ENCODE data around the gene ISM1.

ISM1 gene

DNA sequence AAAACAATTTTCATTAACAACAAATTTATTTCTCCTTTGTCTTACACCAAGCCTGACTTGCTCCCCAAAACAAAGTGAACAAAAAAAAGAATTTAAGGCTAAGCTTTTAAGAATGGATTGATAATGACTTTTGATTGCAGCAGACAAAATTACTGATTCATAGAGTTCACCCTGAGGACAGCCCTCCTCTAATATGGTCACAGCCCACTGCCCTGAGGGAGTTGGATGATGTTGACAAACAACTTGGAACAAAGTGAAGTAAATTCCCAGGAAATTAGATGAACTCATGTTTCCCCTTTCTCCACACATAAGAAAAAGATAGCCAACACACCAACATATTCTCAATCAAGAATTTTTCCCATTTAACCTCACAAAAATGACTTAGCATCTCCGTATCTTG lies 7.7 kb upstream of the ISM1 start:
- no peak for DNase-seq
- Histone ChIP-seq H3K27ac (ENCODE audit: low read length) (peak overlapping the region; percentile 19; the same call in 1 of the 2 replicates), H3K9me3 (ENCODE audit: insufficient read depth, low read length, severe bottlenecking) (no peaks in the 10 kb centered on the region), H3K4me3 (ENCODE audit: low read depth in 1 of 2, low read length in 2 of 2) (no peak overlapping the region), H3K9ac (ENCODE audit: low read depth, low read length) (no peak overlapping the region), H3K79me2 (ENCODE audit: insufficient read depth, low read length) (no peaks in the 10 kb centered on the region), H3K27me3 (ENCODE audit: insufficient read depth, low read length, poor library complexity) (no peaks in the 10 kb centered on the region), H2AFZ (ENCODE audit: low read depth, low read length) (no peak overlapping the region), H4K20me1 (ENCODE audit: insufficient read depth, low read length) (no peaks in the 10 kb centered on the region), H3K4me1 (ENCODE audit: insufficient read depth, low read length) (peaks cover 43% of the 10 kb centered on the region), H3K4me2 (ENCODE audit: insufficient read depth, low read length) (no peak overlapping the region), H3K36me3 (ENCODE audit: insufficient read depth, low read length) (no peaks in the 10 kb centered on the region)
- TF ChIP-seq EZH2 (IDR thresholded peaks at IDR 0.05; ENCODE audit: borderline replicate concordance, low read depth, low read length, severe bottlenecking): no peak
- no peak for TF ChIP-seq CTCF (IDR thresholded peaks at IDR 0.05; ENCODE audit: borderline replicate concordance, extremely low read depth, low read length, poor library complexity, severe bottlenecking)
- no peak for ATAC-seq (ENCODE audit: insufficient read depth, low read depth)

DNA sequence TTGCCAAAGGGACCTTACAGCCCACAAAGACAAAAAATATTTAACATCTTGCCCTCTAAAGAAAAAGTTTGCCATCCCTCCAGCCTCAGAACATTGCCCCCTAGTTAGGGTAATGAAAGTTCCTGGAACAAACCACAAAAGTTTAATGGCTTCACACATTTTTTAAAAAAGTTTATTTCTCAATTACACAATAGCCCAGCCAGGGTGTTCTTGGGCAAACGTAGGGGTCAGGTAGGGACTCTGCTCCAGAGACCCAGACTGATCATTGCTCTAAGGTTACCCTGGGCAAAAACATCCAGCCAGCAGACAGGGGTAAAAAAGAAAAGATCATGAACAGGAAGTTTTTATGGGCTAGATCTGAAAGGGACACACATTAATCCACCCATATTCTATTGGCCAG lies 4.5 kb upstream of the ISM1 start:
- Histone ChIP-seq H3K36me3 (ENCODE audit: insufficient read depth, low read length) (no peaks in the 10 kb centered on the region; the same call in 1 of the 2 replicates), H3K9me3 (ENCODE audit: insufficient read depth, low read length, severe bottlenecking) (no peaks in the 10 kb centered on the region), H3K27me3 (ENCODE audit: insufficient read depth, low read length, poor library complexity) (no peaks in the 10 kb centered on the region), H3K27ac (ENCODE audit: low read length) (no peak overlapping the region), H3K4me1 (ENCODE audit: insufficient read depth, low read length) (peaks cover 56% of the 10 kb centered on the region), H3K4me2 (ENCODE audit: insufficient read depth, low read length) (no peak overlapping the region), H4K20me1 (ENCODE audit: insufficient read depth, low read length) (no peaks in the 10 kb centered on the region), H3K79me2 (ENCODE audit: insufficient read depth, low read length) (no peaks in the 10 kb centered on the region), H3K4me3 (ENCODE audit: low read depth in 1 of 2, low read length in 2 of 2) (no peak overlapping the region), H3K9ac (ENCODE audit: low read depth, low read length) (no peak overlapping the region), H2AFZ (ENCODE audit: low read depth, low read length) (no peak overlapping the region)
- TF ChIP-seq EZH2 (IDR thresholded peaks at IDR 0.05; ENCODE audit: borderline replicate concordance, low read depth, low read length, severe bottlenecking): no peak
- no peak for TF ChIP-seq CTCF (IDR thresholded peaks at IDR 0.05; ENCODE audit: borderline replicate concordance, extremely low read depth, low read length, poor library complexity, severe bottlenecking)
- no peak for ATAC-seq (ENCODE audit: insufficient read depth, low read depth)
- DNase-seq: no peak

- Histone ChIP-seq H3K27me3 (ENCODE audit: insufficient read depth, low read length, poor library complexity) (no peaks in the 10 kb centered on the region), H3K36me3 (ENCODE audit: insufficient read depth, low read length) (no peaks in the 10 kb centered on the region; the same call in 1 of the 2 replicates), H3K79me2 (ENCODE audit: insufficient read depth, low read length) (peaks cover 17% of the 10 kb centered on the region), H2AFZ (ENCODE audit: low read depth, low read length) (no peak overlapping the region), H3K9ac (ENCODE audit: low read depth, low read length) (no peak overlapping the region), H3K4me2 (ENCODE audit: insufficient read depth, low read length) (peak overlapping the region; percentile 89), H4K20me1 (ENCODE audit: insufficient read depth, low read length) (no peaks in the 10 kb centered on the region), H3K9me3 (ENCODE audit: insufficient read depth, low read length, severe bottlenecking) (no peaks in the 10 kb centered on the region), H3K4me1 (ENCODE audit: insufficient read depth, low read length) (peaks cover 48% of the 10 kb centered on the region), H3K27ac (ENCODE audit: low read length) (no peak overlapping the region), H3K4me3 (ENCODE audit: low read depth in 1 of 2, low read length in 2 of 2) (peak overlapping the region in 1 of 2 experiments; percentile 69; a peak in 2 of 4 replicates)
- ATAC-seq (ENCODE audit: insufficient read depth, low read depth) (no peak), DNase-seq (no peak)
- TF ChIP-seq EZH2 (IDR thresholded peaks at IDR 0.05; ENCODE audit: borderline replicate concordance, low read depth, low read length, severe bottlenecking) (no peak), CTCF (IDR thresholded peaks at IDR 0.05; ENCODE audit: borderline replicate concordance, extremely low read depth, low read length, poor library complexity, severe bottlenecking) (no peak)
Measured at GRCh38 chr20:13219327-13220193, 1.5 kb upstream of the ISM1 start.
